K562 (cell line): ENCODE measurements around the gene TMEM167A.

Source experiments
- HOXB6 ChIP-seq: fragments of 250-450 bp; sonication (Bioruptor Pico); IDR thresholded peaks from 2 replicates; pipeline ENCODE4 v1.5.1; 2022; ENCODE audit warnings: mild to moderate bottlenecking, borderline replicate concordance
- MCM5 ChIP-seq: fragments of 450-650 bp; IDR thresholded peaks from 2 replicates; pipeline ENCODE4 v1.6.1; 2016; ENCODE audit warnings: low read depth
- TAF1 ChIP-seq: IDR thresholded peaks from 2 replicates; pipeline ENCODE4 v1.6.1; 2011; ENCODE audit warnings: mild to moderate bottlenecking, low read length, moderate library complexity; ENCODE audit not compliant: insufficient read depth, control insufficient read depth, severe bottlenecking; ENCODE audit errors: extremely low read depth
- ZFX ChIP-seq: sonication (generic); formaldehyde crosslinking; IDR thresholded peaks from 2 replicates; pipeline ENCODE4 v1.8.0; 2022; ENCODE audit warnings: mild to moderate bottlenecking, missing genetic modification reagents, moderate library complexity
- TF ChIP-seq, protein P1 (sequence below): IDR thresholded peaks from 3 replicates; pipeline ENCODE4 v1.6.1; 2011; ENCODE audit warnings: borderline replicate concordance, mild to moderate bottlenecking, moderate library complexity; ENCODE audit not compliant: insufficient read length; ENCODE audit errors: extremely low read depth

DNA sequence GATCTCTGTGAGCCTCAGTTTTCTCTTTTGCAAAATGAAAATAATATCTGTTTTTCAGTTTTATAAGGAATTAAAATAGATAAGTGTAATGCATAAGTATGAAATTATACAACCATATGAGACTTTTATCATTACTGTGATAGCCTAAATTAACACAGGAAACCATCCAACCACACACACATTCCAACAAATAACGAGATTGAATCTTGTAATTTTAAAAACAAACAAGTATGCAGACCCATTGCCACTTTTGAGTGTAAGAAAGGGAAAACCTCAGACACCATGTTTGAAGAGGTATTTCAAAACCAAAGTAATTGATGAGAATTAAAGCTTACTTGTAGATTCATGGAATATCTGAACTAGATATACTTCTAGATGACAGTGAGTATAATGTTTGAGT lies 32.2 kb upstream of the TMEM167A start:
- TF ChIP-seq, protein P1, sequence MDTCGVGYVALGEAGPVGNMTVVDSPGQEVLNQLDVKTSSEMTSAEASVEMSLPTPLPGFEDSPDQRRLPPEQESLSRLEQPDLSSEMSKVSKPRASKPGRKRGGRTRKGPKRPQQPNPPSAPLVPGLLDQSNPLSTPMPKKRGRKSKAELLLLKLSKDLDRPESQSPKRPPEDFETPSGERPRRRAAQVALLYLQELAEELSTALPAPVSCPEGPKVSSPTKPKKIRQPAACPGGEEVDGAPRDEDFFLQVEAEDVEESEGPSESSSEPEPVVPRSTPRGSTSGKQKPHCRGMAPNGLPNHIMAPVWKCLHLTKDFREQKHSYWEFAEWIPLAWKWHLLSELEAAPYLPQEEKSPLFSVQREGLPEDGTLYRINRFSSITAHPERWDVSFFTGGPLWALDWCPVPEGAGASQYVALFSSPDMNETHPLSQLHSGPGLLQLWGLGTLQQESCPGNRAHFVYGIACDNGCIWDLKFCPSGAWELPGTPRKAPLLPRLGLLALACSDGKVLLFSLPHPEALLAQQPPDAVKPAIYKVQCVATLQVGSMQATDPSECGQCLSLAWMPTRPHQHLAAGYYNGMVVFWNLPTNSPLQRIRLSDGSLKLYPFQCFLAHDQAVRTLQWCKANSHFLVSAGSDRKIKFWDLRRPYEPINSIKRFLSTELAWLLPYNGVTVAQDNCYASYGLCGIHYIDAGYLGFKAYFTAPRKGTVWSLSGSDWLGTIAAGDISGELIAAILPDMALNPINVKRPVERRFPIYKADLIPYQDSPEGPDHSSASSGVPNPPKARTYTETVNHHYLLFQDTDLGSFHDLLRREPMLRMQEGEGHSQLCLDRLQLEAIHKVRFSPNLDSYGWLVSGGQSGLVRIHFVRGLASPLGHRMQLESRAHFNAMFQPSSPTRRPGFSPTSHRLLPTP: no peak
- TF ChIP-seq MCM5: no peak
- TF ChIP-seq TAF1: no peak
- TF ChIP-seq ZFX (CRISPR knock-in tag): no peak
- no peak for TF ChIP-seq HOXB6 (CRISPR knock-in tag)
